HG02678 (cell line): ENCODE results near the gene FOSB.
A peak's percentile ranks its signal among the peaks of the same experiment; 100 is the strongest.

Experiments used
- ATAC-seq: cut with Tn5 transposase; IDR thresholded peaks from one replicate; pipeline ENCODE4 v1.9.1; 2021; ENCODE audit warnings: mild to moderate bottlenecking, moderate library complexity; ENCODE audit not compliant: unreplicated experiment

Gene FOSB

DNA sequence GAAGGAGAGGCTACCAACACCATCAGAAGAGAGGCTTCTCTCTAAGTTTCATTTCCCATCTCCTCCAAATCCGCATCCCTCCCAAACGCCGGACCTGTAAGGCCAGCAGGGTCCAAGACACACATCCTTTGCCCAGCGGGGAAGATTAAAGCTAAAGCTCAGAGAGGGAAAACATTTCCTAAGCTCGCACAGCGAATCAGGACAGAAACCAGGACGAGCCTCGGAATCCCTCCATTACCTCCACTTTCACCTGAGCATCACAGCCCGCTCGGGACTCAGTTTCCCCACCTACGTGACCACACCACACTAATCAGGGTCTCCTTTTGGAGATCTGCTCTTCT, 711 bp upstream of the FOSB start:
- no peak for ATAC-seq

DNA sequence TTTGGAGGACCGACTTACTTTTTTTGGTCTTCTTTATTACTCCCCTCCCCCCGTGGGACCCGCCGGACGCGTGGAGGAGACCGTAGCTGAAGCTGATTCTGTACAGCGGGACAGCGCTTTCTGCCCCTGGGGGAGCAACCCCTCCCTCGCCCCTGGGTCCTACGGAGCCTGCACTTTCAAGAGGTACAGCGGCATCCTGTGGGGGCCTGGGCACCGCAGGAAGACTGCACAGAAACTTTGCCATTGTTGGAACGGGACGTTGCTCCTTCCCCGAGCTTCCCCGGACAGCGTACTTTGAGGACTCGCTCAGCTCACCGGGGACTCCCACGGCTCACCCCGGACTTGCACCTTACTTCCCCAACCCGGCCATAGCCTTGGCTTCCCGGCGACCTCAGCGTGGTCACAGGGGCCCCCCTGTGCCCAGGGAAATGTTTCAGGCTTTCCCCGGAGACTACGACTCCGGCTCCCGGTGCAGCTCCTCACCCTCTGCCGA, 409 bp downstream of the FOSB start:
- no peak for ATAC-seq

DNA sequence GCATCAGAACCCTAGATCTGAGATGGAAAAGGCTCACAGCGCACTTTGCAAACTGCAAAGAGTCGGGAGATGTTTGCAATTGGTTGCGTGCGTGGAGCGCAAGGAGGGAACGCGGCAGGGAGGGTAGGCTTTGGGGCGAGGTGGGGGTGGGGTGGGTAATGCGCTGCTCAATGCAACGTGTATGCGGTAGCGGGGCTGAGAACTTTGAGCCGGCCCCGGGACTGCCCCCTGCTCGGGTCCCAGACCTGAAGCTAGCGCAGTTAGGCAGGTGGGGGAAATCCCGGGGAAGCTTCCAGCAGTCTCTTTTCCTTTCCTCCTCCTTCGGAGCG, 971 bp downstream of the FOSB start:
- ATAC-seq: peak; percentile 11

DNA sequence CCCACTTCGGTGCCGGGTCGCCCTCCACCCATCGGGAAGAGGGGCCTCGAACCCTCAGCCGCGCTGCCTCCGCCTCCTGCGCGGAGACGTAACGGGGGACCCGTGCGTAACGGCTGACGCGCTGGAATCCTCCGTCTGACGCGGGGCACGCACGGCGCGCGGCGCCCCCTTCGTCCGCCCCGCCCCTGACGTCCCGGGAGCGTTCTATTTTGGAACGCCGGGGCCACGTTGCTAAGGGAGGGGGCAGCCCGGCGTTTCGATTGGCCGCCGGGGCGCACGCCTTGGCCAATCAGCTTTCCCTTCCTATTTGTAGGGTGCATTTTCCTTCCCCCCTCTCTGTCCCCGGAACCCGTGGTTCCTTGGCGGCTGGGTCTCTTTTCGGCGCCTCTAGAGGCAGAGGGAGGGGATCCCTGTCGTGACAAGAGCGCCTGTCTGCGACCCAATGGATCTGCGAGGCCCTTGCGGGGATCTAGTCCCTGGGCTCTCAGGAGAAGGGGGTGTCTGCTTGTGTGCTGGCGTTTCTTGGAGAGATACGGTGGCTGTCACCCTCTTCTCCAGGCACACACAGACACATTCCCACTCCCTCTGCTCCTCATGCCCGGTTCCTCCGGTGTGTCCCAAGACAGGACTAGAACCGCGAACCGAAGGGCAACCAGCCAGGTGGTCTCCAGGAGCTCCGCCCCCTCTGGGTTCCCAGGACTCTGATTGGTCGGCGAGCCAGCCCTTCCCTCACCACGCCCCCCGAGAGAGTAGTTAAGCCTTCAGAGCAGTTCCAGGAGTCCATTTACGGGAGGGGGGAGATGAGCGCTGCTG, 1.5 kb downstream of the FOSB start:
- ATAC-seq: peak; percentile 70

DNA sequence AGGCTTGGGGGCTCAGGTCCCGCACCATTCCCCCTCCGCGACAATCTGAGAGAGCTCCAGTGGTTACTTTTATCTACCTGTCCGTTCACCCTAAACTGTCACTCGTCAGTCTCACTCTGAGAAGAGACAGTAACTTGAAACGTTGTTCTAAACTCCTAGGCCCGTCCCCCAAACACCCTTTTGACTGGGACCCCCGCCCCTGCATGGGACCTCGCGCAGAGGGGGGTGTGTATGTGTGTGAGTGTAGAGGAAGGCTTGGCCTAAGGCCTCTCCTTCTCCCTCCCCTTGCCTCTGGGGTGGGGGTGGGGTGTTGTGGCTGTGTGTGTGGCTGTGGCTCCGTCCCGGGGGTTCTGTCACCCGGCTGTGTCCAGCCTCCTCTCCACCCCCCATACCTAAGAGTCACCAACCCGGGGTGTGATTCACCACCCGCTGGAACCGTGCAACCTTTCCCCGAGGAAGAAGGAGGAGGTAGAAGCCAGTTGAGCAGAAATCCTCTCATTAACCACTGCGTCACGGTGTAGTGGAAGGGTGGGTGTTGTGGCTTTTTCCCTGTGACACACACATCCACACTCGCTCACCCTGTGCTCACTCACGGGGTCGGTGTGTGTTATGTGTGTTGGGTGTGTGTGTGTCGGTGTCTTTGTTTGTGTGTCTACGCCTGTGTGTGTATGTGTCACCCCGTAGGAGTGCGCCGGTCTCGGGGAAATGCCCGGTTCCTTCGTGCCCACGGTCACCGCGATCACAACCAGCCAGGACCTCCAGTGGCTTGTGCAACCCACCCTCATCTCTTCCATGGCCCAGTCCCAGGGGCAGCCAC, 2.4 kb downstream of the FOSB start:
- ATAC-seq: no peak

DNA sequence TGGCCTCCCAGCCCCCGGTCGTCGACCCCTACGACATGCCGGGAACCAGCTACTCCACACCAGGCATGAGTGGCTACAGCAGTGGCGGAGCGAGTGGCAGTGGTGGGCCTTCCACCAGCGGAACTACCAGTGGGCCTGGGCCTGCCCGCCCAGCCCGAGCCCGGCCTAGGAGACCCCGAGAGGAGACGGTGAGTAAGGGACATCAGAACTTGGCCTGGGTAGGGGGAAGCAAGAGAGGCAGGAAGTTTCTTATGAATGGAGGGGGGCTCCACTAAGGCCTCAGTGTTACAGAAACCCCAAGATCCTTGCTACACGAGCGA, 2.9 kb downstream of the FOSB start:
- no peak for ATAC-seq

DNA sequence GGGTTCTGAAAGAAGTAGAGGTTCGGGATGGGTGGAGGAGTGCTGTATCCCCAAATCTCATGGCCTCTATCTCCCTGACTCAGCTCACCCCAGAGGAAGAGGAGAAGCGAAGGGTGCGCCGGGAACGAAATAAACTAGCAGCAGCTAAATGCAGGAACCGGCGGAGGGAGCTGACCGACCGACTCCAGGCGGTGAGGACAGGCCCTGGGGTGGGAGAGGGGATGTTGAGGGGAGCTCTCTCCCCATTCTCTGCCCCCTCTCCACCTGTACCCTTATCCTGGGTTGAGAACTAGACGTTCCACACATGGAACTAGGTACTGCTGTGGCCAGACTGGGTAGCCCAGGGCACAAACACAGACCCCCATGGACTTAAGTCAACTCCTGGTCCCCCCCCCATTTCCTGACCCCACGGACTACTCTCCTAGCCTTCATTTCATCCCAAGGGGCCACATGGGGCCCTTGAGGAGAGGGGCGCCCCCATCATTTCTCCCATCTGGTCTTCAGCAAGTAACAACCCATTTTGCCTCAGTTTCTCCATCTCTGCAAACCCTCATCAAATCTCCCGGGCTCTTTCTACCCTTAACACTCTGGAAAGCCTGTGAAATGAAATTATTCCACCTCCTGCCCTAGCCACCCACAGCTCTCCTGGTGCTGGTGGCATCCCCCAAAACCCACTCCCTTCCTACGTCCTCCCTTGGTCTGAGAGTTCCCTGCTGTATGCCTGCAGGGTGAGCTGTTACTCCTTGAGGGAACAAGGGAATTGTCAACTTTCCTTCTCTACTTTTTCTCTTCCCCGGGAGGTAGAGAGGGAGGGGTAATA, 3.5 kb downstream of the FOSB start:
- no peak for ATAC-seq

DNA sequence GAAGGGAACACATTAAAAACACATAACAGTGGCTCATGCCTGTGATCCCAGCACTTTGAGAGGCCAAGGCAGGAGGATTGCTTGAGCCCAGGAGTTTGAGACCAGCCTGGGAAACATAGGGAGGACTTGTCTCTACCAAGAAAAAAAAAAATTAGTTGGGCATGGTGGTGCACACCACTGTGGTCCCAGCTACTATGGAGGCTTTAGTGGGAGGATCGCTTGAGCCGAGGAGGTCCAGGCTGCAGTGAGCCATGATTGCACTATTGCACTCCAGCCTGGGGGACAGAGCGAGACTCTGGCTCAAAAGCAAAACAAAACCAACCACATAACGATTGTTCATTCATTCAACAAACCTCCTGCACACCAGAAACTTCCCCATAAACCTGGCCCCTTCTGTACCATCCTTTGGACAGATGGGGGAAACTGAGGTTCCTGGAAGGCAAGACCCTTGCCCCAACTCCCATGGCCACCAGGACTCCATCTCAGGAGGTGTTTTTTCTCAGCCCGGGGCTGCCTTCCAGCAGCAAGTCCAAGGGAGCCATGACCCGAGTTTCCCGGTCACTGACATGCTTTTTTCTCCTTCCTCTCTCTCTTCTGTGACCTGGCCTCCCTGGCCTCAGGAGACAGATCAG, 4.3 kb downstream of the FOSB start:
- ATAC-seq: no peak

DNA sequence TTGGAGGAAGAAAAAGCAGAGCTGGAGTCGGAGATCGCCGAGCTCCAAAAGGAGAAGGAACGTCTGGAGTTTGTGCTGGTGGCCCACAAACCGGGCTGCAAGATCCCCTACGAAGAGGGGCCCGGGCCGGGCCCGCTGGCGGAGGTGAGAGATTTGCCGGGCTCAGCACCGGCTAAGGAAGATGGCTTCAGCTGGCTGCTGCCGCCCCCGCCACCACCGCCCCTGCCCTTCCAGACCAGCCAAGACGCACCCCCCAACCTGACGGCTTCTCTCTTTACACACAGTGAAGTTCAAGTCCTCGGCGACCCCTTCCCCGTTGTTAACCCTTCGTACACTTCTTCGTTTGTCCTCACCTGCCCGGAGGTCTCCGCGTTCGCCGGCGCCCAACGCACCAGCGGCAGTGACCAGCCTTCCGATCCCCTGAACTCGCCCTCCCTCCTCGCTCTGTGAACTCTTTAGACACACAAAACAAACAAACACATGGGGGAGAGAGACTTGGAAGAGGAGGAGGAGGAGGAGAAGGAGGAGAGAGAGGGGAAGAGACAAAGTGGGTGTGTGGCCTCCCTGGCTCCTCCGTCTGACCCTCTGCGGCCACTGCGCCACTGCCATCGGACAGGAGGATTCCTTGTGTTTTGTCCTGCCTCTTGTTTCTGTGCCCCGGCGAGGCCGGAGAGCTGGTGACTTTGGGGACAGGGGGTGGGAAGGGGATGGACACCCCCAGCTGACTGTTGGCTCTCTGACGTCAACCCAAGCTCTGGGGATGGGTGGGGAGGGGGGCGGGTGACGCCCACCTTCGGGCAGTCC, 5.0 kb downstream of the FOSB start:
- ATAC-seq: no peak

DNA sequence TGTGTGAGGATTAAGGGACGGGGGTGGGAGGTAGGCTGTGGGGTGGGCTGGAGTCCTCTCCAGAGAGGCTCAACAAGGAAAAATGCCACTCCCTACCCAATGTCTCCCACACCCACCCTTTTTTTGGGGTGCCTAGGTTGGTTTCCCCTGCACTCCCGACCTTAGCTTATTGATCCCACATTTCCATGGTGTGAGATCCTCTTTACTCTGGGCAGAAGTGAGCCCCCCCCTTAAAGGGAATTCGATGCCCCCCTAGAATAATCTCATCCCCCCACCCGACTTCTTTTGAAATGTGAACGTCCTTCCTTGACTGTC, 5.5 kb downstream of the FOSB start:
- ATAC-seq: no peak

DNA sequence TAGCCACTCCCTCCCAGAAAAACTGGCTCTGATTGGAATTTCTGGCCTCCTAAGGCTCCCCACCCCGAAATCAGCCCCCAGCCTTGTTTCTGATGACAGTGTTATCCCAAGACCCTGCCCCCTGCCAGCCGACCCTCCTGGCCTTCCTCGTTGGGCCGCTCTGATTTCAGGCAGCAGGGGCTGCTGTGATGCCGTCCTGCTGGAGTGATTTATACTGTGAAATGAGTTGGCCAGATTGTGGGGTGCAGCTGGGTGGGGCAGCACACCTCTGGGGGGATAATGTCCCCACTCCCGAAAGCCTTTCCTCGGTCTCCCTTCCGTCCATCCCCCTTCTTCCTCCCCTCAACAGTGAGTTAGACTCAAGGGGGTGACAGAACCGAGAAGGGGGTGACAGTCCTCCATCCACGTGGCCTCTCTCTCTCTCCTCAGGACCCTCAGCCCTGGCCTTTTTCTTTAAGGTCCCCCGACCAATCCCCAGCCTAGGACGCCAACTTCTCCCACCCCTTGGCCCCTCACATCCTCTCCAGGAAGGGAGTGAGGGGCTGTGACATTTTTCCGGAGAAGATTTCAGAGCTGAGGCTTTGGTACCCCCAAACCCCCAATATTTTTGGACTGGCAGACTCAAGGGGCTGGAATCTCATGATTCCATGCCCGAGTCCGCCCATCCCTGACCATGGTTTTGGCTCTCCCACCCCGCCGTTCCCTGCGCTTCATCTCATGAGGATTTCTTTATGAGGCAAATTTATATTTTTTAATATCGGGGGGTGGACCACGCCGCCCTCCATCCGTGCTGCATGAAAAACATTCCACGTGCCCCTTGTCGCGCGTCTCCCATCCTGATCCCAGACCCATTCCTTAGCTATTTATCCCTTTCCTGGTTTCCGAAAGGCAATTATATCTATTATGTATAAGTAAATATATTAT, 6.1 kb downstream of the FOSB start:
- no peak for ATAC-seq

DNA sequence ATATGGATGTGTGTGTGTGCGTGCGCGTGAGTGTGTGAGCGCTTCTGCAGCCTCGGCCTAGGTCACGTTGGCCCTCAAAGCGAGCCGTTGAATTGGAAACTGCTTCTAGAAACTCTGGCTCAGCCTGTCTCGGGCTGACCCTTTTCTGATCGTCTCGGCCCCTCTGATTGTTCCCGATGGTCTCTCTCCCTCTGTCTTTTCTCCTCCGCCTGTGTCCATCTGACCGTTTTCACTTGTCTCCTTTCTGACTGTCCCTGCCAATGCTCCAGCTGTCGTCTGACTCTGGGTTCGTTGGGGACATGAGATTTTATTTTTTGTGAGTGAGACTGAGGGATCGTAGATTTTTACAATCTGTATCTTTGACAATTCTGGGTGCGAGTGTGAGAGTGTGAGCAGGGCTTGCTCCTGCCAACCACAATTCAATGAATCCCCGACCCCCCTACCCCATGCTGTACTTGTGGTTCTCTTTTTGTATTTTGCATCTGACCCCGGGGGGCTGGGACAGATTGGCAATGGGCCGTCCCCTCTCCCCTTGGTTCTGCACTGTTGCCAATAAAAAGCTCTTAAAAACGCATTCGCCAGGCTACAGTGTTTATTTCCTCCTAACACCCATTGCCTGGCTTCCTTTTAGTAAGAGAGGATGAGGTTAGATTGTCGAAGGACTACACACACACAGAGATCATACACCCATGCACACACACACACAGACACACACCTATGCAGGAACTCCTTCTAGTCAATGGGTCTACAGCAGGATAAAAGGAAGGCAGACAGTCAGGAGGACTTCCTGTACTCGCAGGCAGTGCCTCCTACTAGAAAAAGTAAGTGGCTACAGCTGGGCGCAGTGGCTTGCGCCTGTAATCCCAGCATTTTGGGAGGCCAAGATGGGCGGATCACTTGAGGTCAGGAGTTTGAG, 7.1 kb downstream of the FOSB start:
- ATAC-seq: no peak

DNA sequence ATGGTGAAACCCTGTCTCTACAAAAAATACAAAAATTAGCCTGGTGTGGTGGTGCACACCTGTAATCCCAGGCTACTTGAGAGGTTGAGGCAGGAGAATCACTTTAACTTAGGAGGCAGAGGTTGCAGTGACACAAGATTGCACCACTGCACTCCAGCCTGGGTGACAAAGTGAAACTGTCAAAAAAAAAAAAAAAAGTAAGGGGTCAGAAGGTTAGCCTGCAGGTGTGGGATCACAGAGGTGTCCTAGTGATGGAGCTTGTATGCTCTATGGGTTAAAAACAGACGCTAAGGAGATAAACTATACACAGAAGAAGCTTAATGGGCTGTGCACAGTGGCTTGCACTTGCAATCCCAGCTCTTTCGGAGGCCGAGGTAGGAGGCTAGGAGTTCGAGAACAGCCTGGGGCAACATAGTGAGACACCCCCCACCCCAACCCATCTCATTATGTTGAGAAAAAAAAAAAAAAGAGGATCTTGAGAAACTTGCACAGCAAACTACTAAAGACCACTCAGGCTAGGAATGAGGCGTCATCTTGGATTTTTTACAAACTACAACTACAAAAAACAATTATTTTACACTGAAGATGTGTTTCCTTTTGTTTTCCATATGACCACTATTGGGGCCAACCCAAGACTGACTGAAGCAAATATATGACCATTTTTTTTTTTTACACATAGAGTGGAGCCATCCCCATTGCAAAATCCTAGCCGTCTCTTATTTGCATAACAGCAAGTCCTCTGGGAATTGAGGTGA, 7.9 kb downstream of the FOSB start:
- no peak for ATAC-seq

DNA sequence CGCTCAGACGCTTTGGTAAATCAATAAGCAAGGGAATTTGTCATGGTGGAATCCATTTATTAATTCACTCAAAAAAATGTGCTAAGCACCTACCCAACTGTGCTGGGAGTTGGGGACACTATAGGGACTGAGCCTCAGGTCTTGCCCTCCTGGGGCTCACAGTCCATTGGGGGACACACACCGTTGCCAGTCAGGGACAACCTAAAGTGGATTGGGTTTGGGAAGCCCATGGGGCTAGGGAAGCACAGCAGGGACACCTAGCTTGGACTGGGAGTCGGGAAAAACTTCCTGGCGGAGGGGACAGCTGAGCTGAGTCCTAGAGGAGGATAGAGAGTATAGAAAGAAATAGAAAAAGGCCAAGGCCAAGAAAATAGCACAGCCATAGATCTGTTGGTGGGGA, 8.5 kb downstream of the FOSB start:
- no peak for ATAC-seq

DNA sequence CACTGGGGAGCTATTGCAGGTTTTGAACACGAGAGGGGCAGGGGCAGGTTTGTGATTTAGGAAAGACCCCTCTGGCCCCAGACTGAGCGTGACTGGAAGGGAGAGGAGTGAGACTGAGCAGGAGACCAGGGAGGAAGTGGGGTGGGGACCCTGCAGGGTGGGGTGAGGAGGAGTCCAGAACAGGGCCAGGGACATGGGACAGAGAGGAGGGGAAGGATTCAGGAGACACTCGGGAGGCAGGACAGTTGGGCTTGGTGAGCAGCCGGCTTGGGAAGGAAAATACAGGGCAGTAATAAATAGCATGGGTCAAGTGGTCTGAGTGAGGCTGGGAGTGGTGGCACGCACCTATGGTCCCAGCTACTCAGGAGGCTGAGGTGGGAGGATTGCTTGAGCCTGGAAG, 9.4 kb downstream of the FOSB start:
- no peak for ATAC-seq

DNA sequence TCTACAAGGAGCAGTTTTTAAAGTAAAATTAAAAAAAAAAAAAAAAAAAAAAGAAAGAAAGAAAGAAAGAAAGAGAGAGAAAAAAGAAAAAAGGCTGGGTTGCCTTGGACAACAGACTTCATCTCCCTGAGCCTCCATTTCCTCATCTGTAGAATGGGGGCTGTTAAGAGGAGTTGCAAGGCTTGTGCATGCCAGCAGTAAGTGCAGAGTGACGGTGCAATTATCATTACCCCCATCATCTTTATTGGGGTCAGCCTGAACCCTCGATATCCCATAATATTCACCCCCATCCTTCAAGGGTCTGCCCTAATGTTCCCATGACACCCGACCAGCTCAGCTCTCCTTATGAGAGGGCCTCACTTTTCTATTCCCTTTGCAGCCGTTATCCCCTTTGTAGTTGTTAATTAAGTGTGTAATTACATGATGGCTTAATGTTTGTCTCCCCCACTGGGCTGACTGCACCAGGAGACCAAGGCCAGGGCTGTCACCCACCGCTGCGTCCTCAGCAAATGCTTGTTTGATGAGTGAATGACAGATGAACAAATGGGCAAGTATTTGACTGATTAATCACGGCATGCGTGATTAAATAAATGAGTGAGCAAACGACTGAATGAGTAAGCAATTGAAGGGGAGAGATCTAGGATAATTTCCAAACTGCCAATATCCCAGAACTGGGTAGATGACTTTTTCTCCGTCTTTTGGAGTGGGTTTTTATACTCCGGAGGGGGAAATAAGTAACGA, 10.1 kb downstream of the FOSB start:
- ATAC-seq: no peak
